A673 (cell line): ENCODE results near the gene USP48. TPM values are rescaled to one million over a fixed set of nuclear protein-coding genes. Genes with fewer than 3 reads are reported as not detected.

ENCODE experiments used
- BruUV-seq: library from RNA; stranded (reverse); fragments of 400-500 nt; replicated peaks from 2 replicates; lab custom pipeline; 2021; lab: Mats Ljungman, UMichigan
- CTCF ChIA-PET: fragments of 300-600 bp; sonication (Branson Sonifier 250); formaldehyde crosslinking; loops from one replicate; lab custom pipeline; 2022; ENCODE audit warnings: antibody characterized with exemption; lab: Charles Lee
- POLR2A ChIA-PET: fragments of 300-600 bp; sonication (Branson Sonifier 250); formaldehyde crosslinking; loops from one replicate; lab custom pipeline; 2022; ENCODE audit warnings: antibody characterized with exemption; ENCODE audit not compliant: low non-redundant PET; lab: Charles Lee
- DNase-seq: peaks from one replicate; pipeline ENCODE4 v3.0.0-alpha.2; 2015; ENCODE audit warnings: low spot score
- H3K27ac ChIP-seq: fragments of 200-600 bp; sonication (generic); 2 replicates; pipeline ENCODE4 v1.5.1; 2016; ENCODE audit warnings: mixed run types, low read depth, mild to moderate bottlenecking, mixed read lengths, antibody characterized with exemption, low read length; ENCODE audit not compliant: poor library complexity, severe bottlenecking
- H3K27me3 ChIP-seq: fragments of 200-600 bp; sonication (generic); replicated peaks from 2 replicates; pipeline ENCODE4 v1.6.1; 2017; ENCODE audit warnings: mixed run types, low read depth, mild to moderate bottlenecking, mixed read lengths, antibody characterized with exemption, low read length; ENCODE audit not compliant: insufficient read depth, poor library complexity
- H3K36me3 ChIP-seq: fragments of 200-600 bp; sonication (generic); 2 replicates; pipeline ENCODE4 v1.6.1; 2016; ENCODE audit warnings: mixed run types, mild to moderate bottlenecking, mixed read lengths, antibody characterized with exemption, low read length; ENCODE audit not compliant: insufficient read depth, poor library complexity, severe bottlenecking
- H3K4me1 ChIP-seq: fragments of 200-600 bp; sonication (generic); 2 replicates; pipeline ENCODE4 v1.6.1; 2017; ENCODE audit warnings: mixed run types, mild to moderate bottlenecking, mixed read lengths, antibody characterized with exemption, low read length; ENCODE audit not compliant: insufficient read depth, poor library complexity, severe bottlenecking
- H3K4me3 ChIP-seq: fragments of 200-600 bp; sonication (generic); 2 replicates; pipeline ENCODE4 v1.5.1; 2016; ENCODE audit warnings: low read depth, mixed run types, mild to moderate bottlenecking, mixed read lengths, low read length; ENCODE audit not compliant: poor library complexity, severe bottlenecking
- H3K9me3 ChIP-seq: fragments of 200-600 bp; sonication (generic); 2 replicates; pipeline ENCODE4 v1.6.1; 2016; ENCODE audit warnings: mixed run types, low read depth, mild to moderate bottlenecking, mixed read lengths, antibody characterized with exemption, low read length; ENCODE audit not compliant: poor library complexity, severe bottlenecking
- EZH2 ChIP-seq: fragments of 200-600 bp; sonication (generic); IDR thresholded peaks from 2 replicates; pipeline ENCODE4 v1.6.1; 2017; ENCODE audit warnings: borderline replicate concordance, low read depth, mild to moderate bottlenecking, mixed read lengths, antibody characterized with exemption, low read length; ENCODE audit not compliant: poor library complexity, severe bottlenecking
- intact Hi-C: fragments of 100-400 bp; cut with micrococcal nuclease; formaldehyde crosslinking; loops from one replicate; pipeline ENCODE4 v1.10.0; 2022; ENCODE audit not compliant: unreplicated experiment
- total RNA-seq: library from RNA; stranded (reverse); gene quantifications from 2 replicates; pipeline ENCODE4 v1.2.3, GENCODE V29; 2021
- TF ChIP-seq, protein P1 (sequence below): fragments of 300-800, 200-600 bp; sonication (generic); conservative IDR thresholded peaks from 2 replicates; pipeline ENCODE4 v1.5.1; 2017; ENCODE audit warnings: low read depth, mild to moderate bottlenecking, antibody characterized with exemption, low read length, moderate library complexity, mixed read lengths

The USP48 gene
- total RNA-seq, 1 experiment from 2014 or later, result 74.1 TPM

DNA sequence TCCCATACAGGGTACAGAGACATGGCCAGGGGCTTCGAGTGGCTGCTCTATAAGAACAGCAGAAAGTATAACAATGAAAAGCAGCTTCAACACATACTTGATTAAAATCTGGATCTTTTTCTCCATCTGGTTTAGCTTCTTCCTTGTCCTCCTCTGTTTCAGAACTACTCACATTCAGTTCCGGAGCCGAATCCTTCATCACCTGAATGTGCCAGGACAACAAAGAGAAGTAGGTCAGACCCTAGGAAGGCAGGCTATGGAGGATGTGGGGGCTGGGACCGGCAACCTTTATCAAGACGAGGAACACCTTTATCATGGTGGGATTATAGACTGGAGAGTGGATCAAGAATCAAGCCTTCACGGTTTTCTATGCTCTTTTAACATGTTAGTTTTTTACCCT lies 81.5 kb downstream of the USP48 start:
- ChIA-PET CTCF (no interaction called here), POLR2A (no interaction called here)
- Histone ChIP-seq H3K9me3 (no peaks in the 10 kb centered on the region), H3K36me3 (peaks cover 49% of the 10 kb centered on the region), H3K4me1 (peaks cover 7% of the 10 kb centered on the region), H3K4me3 (no peak overlapping the region), H3K27ac (no peak overlapping the region), H3K27me3 (no peaks in the 10 kb centered on the region)
- DNase-seq, result no peak
- no TSS peak for BruUV-seq
- intact Hi-C loops, result loop anchor here (5.0 kb wide), 1 partner anchor 261 kb away; no protein-coding TSS in a partner anchor
- TF ChIP-seq, protein P1, sequence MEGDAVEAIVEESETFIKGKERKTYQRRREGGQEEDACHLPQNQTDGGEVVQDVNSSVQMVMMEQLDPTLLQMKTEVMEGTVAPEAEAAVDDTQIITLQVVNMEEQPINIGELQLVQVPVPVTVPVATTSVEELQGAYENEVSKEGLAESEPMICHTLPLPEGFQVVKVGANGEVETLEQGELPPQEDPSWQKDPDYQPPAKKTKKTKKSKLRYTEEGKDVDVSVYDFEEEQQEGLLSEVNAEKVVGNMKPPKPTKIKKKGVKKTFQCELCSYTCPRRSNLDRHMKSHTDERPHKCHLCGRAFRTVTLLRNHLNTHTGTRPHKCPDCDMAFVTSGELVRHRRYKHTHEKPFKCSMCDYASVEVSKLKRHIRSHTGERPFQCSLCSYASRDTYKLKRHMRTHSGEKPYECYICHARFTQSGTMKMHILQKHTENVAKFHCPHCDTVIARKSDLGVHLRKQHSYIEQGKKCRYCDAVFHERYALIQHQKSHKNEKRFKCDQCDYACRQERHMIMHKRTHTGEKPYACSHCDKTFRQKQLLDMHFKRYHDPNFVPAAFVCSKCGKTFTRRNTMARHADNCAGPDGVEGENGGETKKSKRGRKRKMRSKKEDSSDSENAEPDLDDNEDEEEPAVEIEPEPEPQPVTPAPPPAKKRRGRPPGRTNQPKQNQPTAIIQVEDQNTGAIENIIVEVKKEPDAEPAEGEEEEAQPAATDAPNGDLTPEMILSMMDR, result no peak

DNA sequence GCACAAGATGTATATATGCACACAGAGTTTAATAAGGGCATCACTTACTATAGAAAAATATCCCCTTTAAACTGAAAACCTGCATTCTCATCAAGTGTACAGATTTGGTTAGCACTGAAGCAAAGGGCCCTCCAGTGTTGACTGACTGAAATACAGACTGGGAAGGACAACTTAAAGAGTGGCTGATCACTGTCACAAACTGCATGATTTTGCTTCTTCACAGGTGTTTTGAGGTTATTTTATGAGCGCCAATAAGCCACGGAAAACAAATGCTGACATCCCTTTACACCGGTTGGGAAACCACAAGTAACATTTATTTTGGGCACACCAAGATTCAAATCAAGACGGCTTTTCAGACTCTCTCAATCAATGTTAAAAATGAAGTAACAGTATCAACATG lies 82.9 kb downstream of the USP48 start:
- Histone ChIP-seq H3K9me3 (no peaks in the 10 kb centered on the region), H3K27ac (no peak overlapping the region), H3K4me1 (no peaks in the 10 kb centered on the region), H3K4me3 (no peak overlapping the region), H3K36me3 (peaks cover 45% of the 10 kb centered on the region), H3K27me3 (no peaks in the 10 kb centered on the region)
- POLR2A ChIA-PET, result no interaction called here
- TF ChIP-seq EZH2, result no peak
- TF ChIP-seq, protein P1, result no peak
- no TSS peak for BruUV-seq
- intact Hi-C loops, result loop anchor here (5.0 kb wide), 1 partner anchor 262 kb away; no protein-coding TSS in a partner anchor
- CTCF ChIA-PET, result no interaction called here
- DNase-seq, result no peak

DNA sequence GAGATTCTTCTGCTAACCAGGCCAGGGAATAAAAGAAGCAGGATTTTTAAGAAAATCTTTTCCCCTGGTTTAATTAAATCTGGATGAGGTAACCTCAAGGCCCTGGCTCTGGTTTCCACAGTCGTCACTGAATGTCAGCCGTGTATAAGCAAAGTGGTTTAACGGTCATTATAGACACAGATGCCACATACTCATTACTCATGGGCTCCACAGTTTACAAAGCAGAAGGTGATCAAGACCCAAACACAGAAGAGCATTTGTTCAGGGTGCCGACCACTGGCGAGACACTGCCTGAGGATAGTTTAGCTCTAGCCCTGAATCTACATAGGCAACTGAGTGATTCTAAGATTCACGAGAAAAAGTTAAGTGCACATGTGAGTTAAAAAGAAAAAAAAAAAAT lies 86.0 kb downstream of the USP48 start:
- CTCF ChIA-PET, result no interaction called here
- BruUV-seq, result no TSS peak

More for the DNA sequence above, 86.0 kb downstream of the USP48 start:
- Histone ChIP-seq H3K27ac (no peak overlapping the region), H3K36me3 (peaks cover 40% of the 10 kb centered on the region), H3K27me3 (no peaks in the 10 kb centered on the region), H3K4me1 (no peaks in the 10 kb centered on the region), H3K4me3 (no peak overlapping the region), H3K9me3 (no peaks in the 10 kb centered on the region)
- no peak for DNase-seq
- POLR2A ChIA-PET, result no interaction called here
- intact Hi-C loops, result no loop called here
- no peak for TF ChIP-seq EZH2
- TF ChIP-seq, protein P1, result no peak
